ENCODE data around the gene CCDC136. TPM values are rescaled to one million over a fixed set of nuclear protein-coding genes. Genes with fewer than 3 reads are reported as not detected.
A peak's percentile ranks its signal among the peaks of the same experiment; 100 is the strongest.

The CCDC136 gene
- total RNA-seq, 1 donor from 2014 or later: 11.1 TPM

DNA sequence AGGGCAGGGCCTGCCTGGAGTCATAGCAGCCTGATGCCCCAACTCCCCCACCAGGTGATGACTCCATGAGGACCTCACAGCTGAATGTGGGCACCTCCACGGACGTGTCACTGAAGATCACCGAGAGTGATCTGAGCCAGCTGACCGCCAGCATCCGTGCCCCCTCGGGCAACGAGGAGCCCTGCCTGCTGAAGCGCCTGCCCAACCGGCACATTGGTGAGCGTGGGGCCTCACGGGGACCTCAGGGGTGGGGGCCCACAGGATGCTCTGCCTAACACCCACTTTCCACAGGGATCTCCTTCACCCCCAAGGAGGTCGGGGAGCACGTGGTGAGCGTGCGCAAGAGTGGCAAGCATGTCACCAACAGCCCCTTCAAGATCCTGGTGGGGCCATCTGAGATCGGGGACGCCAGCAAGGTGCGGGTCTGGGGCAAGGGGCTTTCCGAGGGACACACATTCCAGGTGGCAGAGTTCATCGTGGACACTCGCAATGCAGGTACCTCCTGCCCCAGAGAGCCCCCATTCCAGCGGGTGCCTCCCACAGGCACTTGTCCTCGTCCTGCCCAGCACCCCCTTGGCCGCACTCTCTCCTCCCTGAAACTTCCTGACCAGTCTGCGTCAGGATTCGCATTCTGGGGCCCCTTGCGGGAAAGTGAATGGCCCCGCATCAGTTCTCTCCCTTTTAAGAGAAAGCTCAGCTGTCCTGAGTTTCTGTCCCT, 60.9 kb downstream of the CCDC136 start:
- Mint-ChIP-seq H3K4me1 (ENCODE audit: low read depth) (no peaks in the 10 kb centered on the region), H3K27me3 (ENCODE audit: insufficient read depth) (peaks cover 4% of the 10 kb centered on the region), H3K27ac (no peak overlapping the region), H3K4me3 (no peak overlapping the region), H3K36me3 (ENCODE audit: low read depth) (no peaks in the 10 kb centered on the region), H3K9me3 (no peaks in the 10 kb centered on the region)
- DNase-seq (ENCODE audit: low spot score): no peak
- intact Hi-C loops (cut with micrococcal nuclease): no loop called here

GRCh38 chr7:128853799-128854198, 62.0 kb downstream of the CCDC136 start:
- Mint-ChIP-seq H3K4me1 (ENCODE audit: low read depth) (no peaks in the 10 kb centered on the region), H3K27ac (no peak overlapping the region), H3K4me3 (no peak overlapping the region), H3K36me3 (ENCODE audit: low read depth) (no peaks in the 10 kb centered on the region), H3K27me3 (ENCODE audit: insufficient read depth) (peaks cover 4% of the 10 kb centered on the region), H3K9me3 (no peaks in the 10 kb centered on the region)
- DNase-seq (ENCODE audit: low spot score): no peak
- intact Hi-C loops (cut with micrococcal nuclease): no loop called here

GRCh38 chr7:128854396-128854795, 62.6 kb downstream of the CCDC136 start:
- no peak overlapping the region for H3K4me3 Mint-ChIP-seq
- H3K27me3 Mint-ChIP-seq (ENCODE audit: insufficient read depth): peaks cover 4% of the 10 kb centered on the region
- no peaks in the 10 kb centered on the region for H3K4me1 Mint-ChIP-seq (ENCODE audit: low read depth)

DNA sequence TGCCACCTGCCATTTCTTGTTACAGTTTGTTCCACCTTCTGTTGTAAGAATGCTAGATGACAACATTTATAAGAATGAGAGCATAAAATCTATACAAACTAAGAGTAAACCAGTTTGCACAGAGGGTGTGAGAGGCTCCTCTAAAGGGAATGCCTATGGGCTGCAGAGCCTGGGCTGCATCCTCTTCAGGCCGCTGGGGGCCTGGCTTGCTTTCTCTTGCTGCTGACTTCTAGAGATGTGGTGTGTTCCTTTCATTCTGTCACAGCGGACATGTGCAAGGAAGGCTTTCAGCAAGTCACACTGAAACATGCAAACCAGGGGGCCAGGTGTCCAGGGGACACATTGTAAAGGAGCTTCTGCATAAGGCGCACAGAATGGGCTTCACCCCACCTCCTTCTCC, 63.8 kb downstream of the CCDC136 start:
- no peak for DNase-seq (ENCODE audit: low spot score)
- intact Hi-C loops (cut with micrococcal nuclease): no loop called here
- no peak overlapping the region for H3K4me3 Mint-ChIP-seq
- H3K9me3 Mint-ChIP-seq: no peaks in the 10 kb centered on the region
- H3K27me3 Mint-ChIP-seq (ENCODE audit: insufficient read depth): peaks cover 1% of the 10 kb centered on the region
- H3K27ac Mint-ChIP-seq: no peak overlapping the region
- H3K36me3 Mint-ChIP-seq (ENCODE audit: low read depth): no peaks in the 10 kb centered on the region
- peaks cover 2% of the 10 kb centered on the region for H3K4me1 Mint-ChIP-seq (ENCODE audit: low read depth)

More at GRCh38 chr7:128854396-128854795, 62.6 kb downstream of the CCDC136 start:
- intact Hi-C loops (cut with micrococcal nuclease): no loop called here
- DNase-seq (ENCODE audit: low spot score): no peak
- no peaks in the 10 kb centered on the region for H3K36me3 Mint-ChIP-seq (ENCODE audit: low read depth)
- no peak overlapping the region for H3K27ac Mint-ChIP-seq
- no peaks in the 10 kb centered on the region for H3K9me3 Mint-ChIP-seq

DNA sequence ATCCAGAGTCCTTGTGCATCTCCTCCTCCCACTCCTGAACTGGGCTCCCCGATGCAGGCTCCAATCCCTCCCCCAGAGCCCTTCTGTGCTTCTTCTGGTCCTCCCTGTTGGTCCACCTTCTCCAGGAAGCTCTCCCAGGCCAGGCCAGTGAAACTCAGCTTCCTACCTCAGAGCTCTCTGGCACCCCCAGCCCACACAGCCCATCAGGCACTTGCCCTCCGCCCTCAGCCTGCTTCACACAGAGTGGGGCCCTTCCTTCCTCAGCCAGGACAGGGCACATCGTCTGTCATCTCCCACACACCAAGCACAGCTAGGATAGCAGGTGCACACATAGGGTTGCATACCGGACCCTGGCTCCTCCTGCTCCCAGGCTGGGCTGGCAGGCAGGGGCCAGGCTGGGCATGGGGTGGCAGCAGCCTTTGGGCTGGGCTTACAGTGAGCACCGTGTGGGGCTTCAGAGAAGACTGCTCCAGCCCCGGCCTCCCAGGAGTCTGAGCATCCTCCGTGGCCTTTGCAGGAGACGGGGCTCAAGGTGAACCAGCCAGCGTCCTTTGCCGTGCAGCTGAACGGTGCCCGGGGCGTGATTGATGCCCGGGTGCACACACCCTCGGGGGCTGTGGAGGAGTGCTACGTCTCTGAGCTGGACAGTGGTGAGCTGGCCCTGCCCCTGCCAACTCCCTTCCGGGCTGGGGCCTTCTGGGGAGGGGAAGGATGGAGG, 64.4 kb downstream of the CCDC136 start:
- no peaks in the 10 kb centered on the region for H3K9me3 Mint-ChIP-seq
- H3K27ac Mint-ChIP-seq: no peak overlapping the region
- no peak for DNase-seq (ENCODE audit: low spot score)
- H3K4me3 Mint-ChIP-seq: no peak overlapping the region
- intact Hi-C loops (cut with micrococcal nuclease): no loop called here
- H3K36me3 Mint-ChIP-seq (ENCODE audit: low read depth): no peaks in the 10 kb centered on the region
- H3K4me1 Mint-ChIP-seq (ENCODE audit: low read depth): peaks cover 6% of the 10 kb centered on the region
- peaks cover 1% of the 10 kb centered on the region for H3K27me3 Mint-ChIP-seq (ENCODE audit: insufficient read depth)

GRCh38 chr7:128858380-128859231, 66.8 kb downstream of the CCDC136 start:
- intact Hi-C loops (cut with micrococcal nuclease): no loop called here
- H3K4me1 Mint-ChIP-seq (ENCODE audit: low read depth): peaks cover 15% of the 10 kb centered on the region
- no peak for DNase-seq (ENCODE audit: low spot score)
- H3K4me3 Mint-ChIP-seq: no peak overlapping the region
- no peaks in the 10 kb centered on the region for H3K27me3 Mint-ChIP-seq (ENCODE audit: insufficient read depth)
- H3K36me3 Mint-ChIP-seq (ENCODE audit: low read depth): peaks cover 4% of the 10 kb centered on the region
- no peak overlapping the region for H3K27ac Mint-ChIP-seq
- no peaks in the 10 kb centered on the region for H3K9me3 Mint-ChIP-seq

DNA sequence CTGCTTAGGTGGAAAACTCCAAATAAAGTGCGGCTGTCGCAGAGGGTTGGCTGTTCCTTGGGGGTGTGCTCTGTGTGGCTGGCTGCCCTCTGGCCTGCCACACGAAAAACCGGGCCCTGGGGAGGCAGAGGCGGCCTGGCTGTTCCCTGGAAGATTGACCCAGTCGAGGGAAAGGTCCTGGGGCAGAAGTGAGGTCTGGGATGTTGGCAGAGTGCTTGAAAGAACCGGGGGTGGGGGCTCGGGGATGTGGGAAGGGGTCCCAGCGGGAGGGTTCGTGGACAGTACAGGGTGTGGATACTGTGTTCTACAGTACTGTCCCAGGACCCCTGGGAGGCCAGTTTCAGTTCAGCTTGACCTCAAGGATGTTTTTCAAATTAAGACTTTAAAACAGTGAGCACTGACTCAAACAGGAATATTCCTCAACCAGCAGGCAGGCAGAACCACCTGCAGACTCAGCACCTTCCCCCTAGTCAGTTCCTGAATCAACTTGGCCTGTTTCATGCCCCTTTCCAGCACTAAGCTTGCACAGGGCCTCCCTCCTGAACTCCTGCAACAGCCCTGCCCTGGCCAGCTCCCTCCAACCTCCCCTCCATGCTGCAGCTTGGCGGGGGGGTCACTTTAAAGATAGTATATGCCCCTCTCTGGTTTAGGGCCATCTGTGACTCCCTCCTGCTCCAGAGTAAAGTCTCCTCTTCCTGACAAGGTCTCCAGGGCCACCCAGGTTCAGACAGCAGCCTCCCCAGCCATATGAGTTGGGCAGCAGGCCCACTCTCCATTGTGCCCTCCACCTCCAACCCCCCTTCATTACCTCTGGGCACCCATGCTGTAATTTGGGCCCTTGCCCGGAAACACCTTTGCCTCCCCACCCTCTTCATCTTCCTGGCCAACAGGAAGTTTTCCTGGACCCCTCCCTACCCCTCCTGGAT, 67.7 kb downstream of the CCDC136 start:
- Mint-ChIP-seq H3K4me1 (ENCODE audit: low read depth) (peaks cover 19% of the 10 kb centered on the region), H3K27ac (no peak overlapping the region), H3K36me3 (ENCODE audit: low read depth) (peaks cover 6% of the 10 kb centered on the region), H3K9me3 (no peaks in the 10 kb centered on the region), H3K27me3 (ENCODE audit: insufficient read depth) (no peaks in the 10 kb centered on the region), H3K4me3 (no peak overlapping the region)
- no peak for DNase-seq (ENCODE audit: low spot score)
- intact Hi-C loops (cut with micrococcal nuclease): no loop called here

GRCh38 chr7:128860158-128861073, 68.6 kb downstream of the CCDC136 start:
- Mint-ChIP-seq H3K9me3 (no peaks in the 10 kb centered on the region), H3K36me3 (ENCODE audit: low read depth) (peaks cover 14% of the 10 kb centered on the region), H3K27ac (peak overlapping the region; percentile 14), H3K27me3 (ENCODE audit: insufficient read depth) (no peaks in the 10 kb centered on the region), H3K4me1 (ENCODE audit: low read depth) (peaks cover 19% of the 10 kb centered on the region), H3K4me3 (no peak overlapping the region)
- no peak for DNase-seq (ENCODE audit: low spot score)
- intact Hi-C loops (cut with micrococcal nuclease): no loop called here

DNA sequence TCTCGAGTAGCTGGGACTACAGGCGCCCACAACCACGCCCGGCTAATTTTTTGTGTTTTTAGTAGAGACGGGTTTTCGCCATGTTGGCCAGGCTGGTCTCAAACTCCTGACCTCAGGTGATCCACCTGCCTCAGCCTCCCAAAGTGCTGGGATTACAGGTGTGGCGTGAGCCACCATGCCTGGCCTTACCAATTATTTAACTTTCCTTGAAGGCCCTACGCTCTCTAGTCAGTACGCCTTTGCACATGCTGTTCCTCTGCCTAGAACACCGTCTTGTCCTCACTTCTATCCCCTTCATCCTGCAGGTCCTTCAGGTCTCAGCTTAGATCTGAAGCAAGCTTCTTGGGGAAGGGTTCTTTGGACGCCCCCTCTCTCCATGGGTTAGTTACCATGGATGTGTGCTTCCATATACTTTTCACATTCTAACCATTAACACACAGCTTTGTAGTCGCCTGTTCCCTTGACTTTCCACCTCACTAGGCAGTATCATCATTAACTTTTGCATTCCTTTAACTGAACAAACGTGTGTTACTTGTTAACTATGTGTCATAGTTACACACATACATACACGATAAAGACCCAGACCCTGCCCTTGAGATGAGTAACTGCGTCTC, 70.3 kb downstream of the CCDC136 start:
- H3K4me1 Mint-ChIP-seq (ENCODE audit: low read depth): peaks cover 19% of the 10 kb centered on the region
- no peaks in the 10 kb centered on the region for H3K9me3 Mint-ChIP-seq
- H3K36me3 Mint-ChIP-seq (ENCODE audit: low read depth): peaks cover 24% of the 10 kb centered on the region
- intact Hi-C loops (cut with micrococcal nuclease): loop anchor here (1.0 to 2.0 kb wide), 7 partner anchors 71 to 519 kb away; partner anchors contain the start of genes AHCYL2, CALU, CCDC136 and IMPDH1
- H3K27me3 Mint-ChIP-seq (ENCODE audit: insufficient read depth): no peaks in the 10 kb centered on the region
- DNase-seq (ENCODE audit: low spot score): no peak
- peak overlapping the region; percentile 99 for H3K4me3 Mint-ChIP-seq
- peak overlapping the region; percentile 96 for H3K27ac Mint-ChIP-seq

- Mint-ChIP-seq H3K4me3 (peak within 1 kb of the TSS; percentile 99), H3K27ac (peak within 1 kb of the TSS; percentile 96), H3K36me3 (ENCODE audit: low read depth) (peaks cover 28% of the 10 kb centered on the region), H3K27me3 (ENCODE audit: insufficient read depth) (no peaks in the 10 kb centered on the region), H3K9me3 (no peaks in the 10 kb centered on the region), H3K4me1 (ENCODE audit: low read depth) (peaks cover 19% of the 10 kb centered on the region)
- intact Hi-C loops (cut with micrococcal nuclease): loop anchor here (1.0 to 2.0 kb wide), 10 partner anchors 20 to 520 kb away; partner anchors contain the start of genes AHCYL2, CALU, CCDC136 and IMPDH1
- DNase-seq (ENCODE audit: low spot score): peak; percentile 99
Measured at GRCh38 chr7:128862571-128863432, 71.0 kb downstream of the CCDC136 start, which contains the start of gene ATP6V1F. Gene ATP6V1F (plus strand): TSS chr7:128862856. CDS start chr7:128862905, 49 bp downstream.

Data from activated T-helper 1 cell treated with anti-CD3 and anti-CD28 coated beads, Interleukin-12 subunit alpha, Interleukin-12 subunit beta, Interleukin-2, Interleukin-4 antibody, amounts not matched to agents 30 ng/mL and 10 ng/mL and 1 ng/mL, durations not matched to agents 14 hours and 24 hours and 36 hours (primary cell).